A673 (cell line): Measurements from ENCODE around the gene BCL2. TPM values are rescaled to one million over a fixed set of nuclear protein-coding genes. Genes with fewer than 3 reads are reported as not detected.

Experiments
- BruUV-seq: library from RNA; stranded (reverse); fragments of 400-500 nt; replicated peaks from 2 replicates; lab custom pipeline; 2021; lab: Mats Ljungman, UMichigan
- CTCF ChIA-PET: fragments of 300-600 bp; sonication (Branson Sonifier 250); formaldehyde crosslinking; loops from one replicate; lab custom pipeline; 2022; ENCODE audit warnings: antibody characterized with exemption; lab: Charles Lee
- POLR2A ChIA-PET: fragments of 300-600 bp; sonication (Branson Sonifier 250); formaldehyde crosslinking; loops from one replicate; lab custom pipeline; 2022; ENCODE audit warnings: antibody characterized with exemption; ENCODE audit not compliant: low non-redundant PET; lab: Charles Lee
- DNase-seq: peaks from one replicate; pipeline ENCODE4 v3.0.0-alpha.2; 2015; ENCODE audit warnings: low spot score
- H3K27ac ChIP-seq: fragments of 200-600 bp; sonication (generic); 2 replicates; pipeline ENCODE4 v1.5.1; 2016; ENCODE audit warnings: mixed run types, low read depth, mild to moderate bottlenecking, mixed read lengths, antibody characterized with exemption, low read length; ENCODE audit not compliant: poor library complexity, severe bottlenecking
- H3K27me3 ChIP-seq: fragments of 200-600 bp; sonication (generic); replicated peaks from 2 replicates; pipeline ENCODE4 v1.6.1; 2017; ENCODE audit warnings: mixed run types, low read depth, mild to moderate bottlenecking, mixed read lengths, antibody characterized with exemption, low read length; ENCODE audit not compliant: insufficient read depth, poor library complexity
- H3K36me3 ChIP-seq: fragments of 200-600 bp; sonication (generic); 2 replicates; pipeline ENCODE4 v1.6.1; 2016; ENCODE audit warnings: mixed run types, mild to moderate bottlenecking, mixed read lengths, antibody characterized with exemption, low read length; ENCODE audit not compliant: insufficient read depth, poor library complexity, severe bottlenecking
- H3K4me1 ChIP-seq: fragments of 200-600 bp; sonication (generic); 2 replicates; pipeline ENCODE4 v1.6.1; 2017; ENCODE audit warnings: mixed run types, mild to moderate bottlenecking, mixed read lengths, antibody characterized with exemption, low read length; ENCODE audit not compliant: insufficient read depth, poor library complexity, severe bottlenecking
- H3K4me3 ChIP-seq: fragments of 200-600 bp; sonication (generic); 2 replicates; pipeline ENCODE4 v1.5.1; 2016; ENCODE audit warnings: low read depth, mixed run types, mild to moderate bottlenecking, mixed read lengths, low read length; ENCODE audit not compliant: poor library complexity, severe bottlenecking
- H3K9me3 ChIP-seq: fragments of 200-600 bp; sonication (generic); 2 replicates; pipeline ENCODE4 v1.6.1; 2016; ENCODE audit warnings: mixed run types, low read depth, mild to moderate bottlenecking, mixed read lengths, antibody characterized with exemption, low read length; ENCODE audit not compliant: poor library complexity, severe bottlenecking
- EZH2 ChIP-seq: fragments of 200-600 bp; sonication (generic); IDR thresholded peaks from 2 replicates; pipeline ENCODE4 v1.6.1; 2017; ENCODE audit warnings: borderline replicate concordance, low read depth, mild to moderate bottlenecking, mixed read lengths, antibody characterized with exemption, low read length; ENCODE audit not compliant: poor library complexity, severe bottlenecking
- intact Hi-C: fragments of 100-400 bp; cut with micrococcal nuclease; formaldehyde crosslinking; loops from one replicate; pipeline ENCODE4 v1.10.0; 2022; ENCODE audit not compliant: unreplicated experiment
- total RNA-seq: library from RNA; stranded (reverse); gene quantifications from 2 replicates; pipeline ENCODE4 v1.2.3, GENCODE V29; 2021
- TF ChIP-seq, protein P1 (sequence below): fragments of 300-800, 200-600 bp; sonication (generic); conservative IDR thresholded peaks from 2 replicates; pipeline ENCODE4 v1.5.1; 2017; ENCODE audit warnings: low read depth, mild to moderate bottlenecking, antibody characterized with exemption, low read length, moderate library complexity, mixed read lengths

Gene BCL2
- total RNA-seq, 1 experiment from 2014 or later, result 24.9 TPM

DNA sequence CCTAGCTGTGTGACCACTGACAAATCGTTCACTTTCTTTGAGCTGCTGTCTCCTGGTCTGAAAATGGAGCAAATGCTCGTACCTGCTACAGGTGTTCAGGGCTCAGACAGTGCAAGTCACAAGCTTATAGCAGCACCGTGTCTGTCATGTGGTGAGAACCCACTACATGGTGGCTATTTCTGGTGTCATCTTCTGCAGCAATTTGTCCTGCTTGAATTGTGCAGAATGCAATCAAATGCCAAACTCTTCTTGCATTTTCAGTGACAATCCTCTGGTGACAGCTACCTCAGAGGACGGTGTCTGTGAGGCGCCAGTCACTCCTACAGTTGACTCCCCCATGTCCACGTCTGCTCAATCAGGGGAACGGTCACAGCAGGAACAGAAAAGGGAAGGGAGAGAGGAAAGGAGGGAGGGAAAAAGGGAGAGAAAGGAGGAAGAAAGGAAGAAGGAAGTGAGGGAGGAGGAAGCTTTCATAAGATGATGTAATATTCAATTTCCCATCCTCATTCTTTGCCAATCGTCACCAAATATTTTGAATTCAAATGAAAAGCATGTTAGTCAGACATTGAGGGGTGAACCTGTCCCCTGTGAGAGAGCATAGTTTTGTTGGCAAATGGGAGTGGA, 122.2 kb downstream of the BCL2 start:
- H3K9me3 ChIP-seq, result no peaks in the 10 kb centered on the region
- no peak overlapping the region for H3K4me3 ChIP-seq
- TF ChIP-seq, protein P1, sequence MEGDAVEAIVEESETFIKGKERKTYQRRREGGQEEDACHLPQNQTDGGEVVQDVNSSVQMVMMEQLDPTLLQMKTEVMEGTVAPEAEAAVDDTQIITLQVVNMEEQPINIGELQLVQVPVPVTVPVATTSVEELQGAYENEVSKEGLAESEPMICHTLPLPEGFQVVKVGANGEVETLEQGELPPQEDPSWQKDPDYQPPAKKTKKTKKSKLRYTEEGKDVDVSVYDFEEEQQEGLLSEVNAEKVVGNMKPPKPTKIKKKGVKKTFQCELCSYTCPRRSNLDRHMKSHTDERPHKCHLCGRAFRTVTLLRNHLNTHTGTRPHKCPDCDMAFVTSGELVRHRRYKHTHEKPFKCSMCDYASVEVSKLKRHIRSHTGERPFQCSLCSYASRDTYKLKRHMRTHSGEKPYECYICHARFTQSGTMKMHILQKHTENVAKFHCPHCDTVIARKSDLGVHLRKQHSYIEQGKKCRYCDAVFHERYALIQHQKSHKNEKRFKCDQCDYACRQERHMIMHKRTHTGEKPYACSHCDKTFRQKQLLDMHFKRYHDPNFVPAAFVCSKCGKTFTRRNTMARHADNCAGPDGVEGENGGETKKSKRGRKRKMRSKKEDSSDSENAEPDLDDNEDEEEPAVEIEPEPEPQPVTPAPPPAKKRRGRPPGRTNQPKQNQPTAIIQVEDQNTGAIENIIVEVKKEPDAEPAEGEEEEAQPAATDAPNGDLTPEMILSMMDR, result no peak
- no peak for TF ChIP-seq EZH2
- ChIA-PET CTCF (no interaction called here), POLR2A (no interaction called here)
- peak overlapping the region; percentile 66 for H3K27ac ChIP-seq
- DNase-seq, result peak; percentile 35
- no TSS peak for BruUV-seq
- no peaks in the 10 kb centered on the region for H3K36me3 ChIP-seq
- H3K4me1 ChIP-seq, result peaks cover 14% of the 10 kb centered on the region
- H3K27me3 ChIP-seq, result no peaks in the 10 kb centered on the region
- intact Hi-C loops, result no loop called here

DNA sequence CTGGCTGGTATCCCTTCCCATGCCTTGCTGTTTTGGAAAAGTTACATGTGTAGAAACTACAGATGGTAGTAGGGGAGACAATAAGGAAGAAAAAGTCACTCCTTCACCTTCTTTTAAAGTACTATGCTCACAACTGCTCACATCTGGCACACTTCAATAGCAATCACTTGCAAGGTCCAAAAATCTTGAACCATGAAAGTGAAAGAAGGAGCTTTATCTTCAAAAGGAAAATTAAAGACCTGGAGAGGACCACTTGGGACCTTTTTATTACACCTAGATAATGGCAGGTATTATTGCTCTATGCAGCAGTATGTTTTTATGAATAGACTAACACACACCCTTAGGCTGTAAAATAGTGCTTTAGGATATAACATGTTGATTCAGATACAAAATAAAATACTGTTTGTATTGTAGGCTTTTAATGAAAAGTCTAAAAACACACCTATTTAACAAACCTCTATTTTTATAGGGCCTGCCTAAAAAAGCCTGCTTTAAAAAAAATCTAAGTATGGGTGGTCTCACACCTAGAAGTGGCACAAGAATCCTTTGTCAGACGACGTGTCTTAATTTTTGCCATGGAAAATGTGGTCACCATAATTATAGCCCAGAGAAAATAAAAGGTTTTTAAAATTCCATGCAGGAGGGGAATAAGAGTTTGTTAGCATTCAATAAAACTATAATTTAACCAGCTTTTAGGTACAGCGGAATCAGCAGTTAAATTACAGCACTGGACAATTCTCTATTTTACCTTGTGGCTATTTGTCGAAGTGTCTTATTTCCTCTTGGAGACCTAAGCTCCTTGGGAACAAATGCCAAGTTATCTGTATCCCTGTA, 124.0 kb downstream of the BCL2 start:
- DNase-seq, result no peak
- H3K4me3 ChIP-seq, result no peak overlapping the region
- H3K9me3 ChIP-seq, result no peaks in the 10 kb centered on the region
- peaks cover 14% of the 10 kb centered on the region for H3K4me1 ChIP-seq
- no peak for TF ChIP-seq EZH2
- TF ChIP-seq, protein P1, result no peak
- ChIA-PET CTCF (no interaction called here), POLR2A (no interaction called here)
- H3K27ac ChIP-seq, result no peak overlapping the region
- intact Hi-C loops, result no loop called here
- H3K27me3 ChIP-seq, result no peaks in the 10 kb centered on the region
- no TSS peak for BruUV-seq
- no peaks in the 10 kb centered on the region for H3K36me3 ChIP-seq

GRCh38 chr18:63192885-63193349, 126.7 kb downstream of the BCL2 start:
- no peak overlapping the region for H3K27ac ChIP-seq
- ChIA-PET CTCF (no interaction called here), POLR2A (no interaction called here)
- TF ChIP-seq, protein P1, result no peak
- no peak for TF ChIP-seq EZH2
- DNase-seq, result no peak
- H3K4me3 ChIP-seq, result no peak overlapping the region
- H3K9me3 ChIP-seq, result no peaks in the 10 kb centered on the region
- intact Hi-C loops, result no loop called here
- no peaks in the 10 kb centered on the region for H3K27me3 ChIP-seq
- no TSS peak for BruUV-seq
- H3K36me3 ChIP-seq, result no peaks in the 10 kb centered on the region
- peaks cover 23% of the 10 kb centered on the region for H3K4me1 ChIP-seq
